Measurements from ENCODE around the gene SAMMSON.
A peak's percentile ranks its signal among the peaks of the same experiment; 100 is the strongest.

The SAMMSON gene

GRCh38 chr3:70010346-70010745 is 10.8 kb downstream of the SAMMSON start:
- no peak for FAIRE-seq
- no peak for DNase-seq (ENCODE audit: low spot score)

- no peak for FAIRE-seq
- DNase-seq (ENCODE audit: low spot score): no peak
Observed at GRCh38 chr3:70011582-70011981, 12.0 kb downstream of the SAMMSON start.

GRCh38 chr3:70020906-70021660 is 21.6 kb downstream of the SAMMSON start:
- no peak for DNase-seq (ENCODE audit: low spot score)
- FAIRE-seq: no peak

GRCh38 chr3:70028361-70028760 is 28.8 kb downstream of the SAMMSON start:
- FAIRE-seq: no peak

GRCh38 chr3:70038693-70039092 is 39.2 kb downstream of the SAMMSON start:
- DNase-seq (ENCODE audit: low spot score) (no peak), FAIRE-seq (no peak)

More at GRCh38 chr3:70028361-70028760, 28.8 kb downstream of the SAMMSON start:
- no peak for DNase-seq (ENCODE audit: low spot score)

GRCh38 chr3:70040386-70040785 is 40.9 kb downstream of the SAMMSON start:
- no peak for DNase-seq (ENCODE audit: low spot score)
- FAIRE-seq: no peak

- DNase-seq (ENCODE audit: low spot score): no peak
- FAIRE-seq: no peak
Observed at GRCh38 chr3:70042641-70043040, 43.1 kb downstream of the SAMMSON start.

GRCh38 chr3:70049761-70050160 is 50.2 kb downstream of the SAMMSON start:
- FAIRE-seq: no peak
- DNase-seq (ENCODE audit: low spot score): no peak

GRCh38 chr3:70053293-70053692 is 53.8 kb downstream of the SAMMSON start:
- no peak for DNase-seq (ENCODE audit: low spot score)
- FAIRE-seq: no peak

GRCh38 chr3:70056081-70056480 is 56.5 kb downstream of the SAMMSON start:
- FAIRE-seq (no peak), DNase-seq (ENCODE audit: low spot score) (no peak)

GRCh38 chr3:70057426-70057825 is 57.9 kb downstream of the SAMMSON start:
- FAIRE-seq: no peak
- DNase-seq (ENCODE audit: low spot score): no peak

- FAIRE-seq (no peak), DNase-seq (ENCODE audit: low spot score) (no peak)
Observed at GRCh38 chr3:70061096-70061495, 61.6 kb downstream of the SAMMSON start.

GRCh38 chr3:70064194-70064779 is 64.8 kb downstream of the SAMMSON start:
- FAIRE-seq (peak; percentile 22), DNase-seq (ENCODE audit: low spot score) (no peak)

GRCh38 chr3:70065696-70066253 is 66.2 kb downstream of the SAMMSON start:
- FAIRE-seq (no peak), DNase-seq (ENCODE audit: low spot score) (no peak)

- FAIRE-seq: no peak
Observed at GRCh38 chr3:70067860-70068521, 68.5 kb downstream of the SAMMSON start.

GRCh38 chr3:70069557-70069956 is 70.0 kb downstream of the SAMMSON start:
- DNase-seq (ENCODE audit: low spot score): no peak
- FAIRE-seq: no peak

More at GRCh38 chr3:70067860-70068521, 68.5 kb downstream of the SAMMSON start:
- no peak for DNase-seq (ENCODE audit: low spot score)

GRCh38 chr3:70071138-70071537 is 71.6 kb downstream of the SAMMSON start:
- DNase-seq (ENCODE audit: low spot score) (no peak), FAIRE-seq (no peak)

GRCh38 chr3:70072180-70072579 is 72.6 kb downstream of the SAMMSON start:
- FAIRE-seq (no peak), DNase-seq (ENCODE audit: low spot score) (no peak)

GRCh38 chr3:70072754-70073153 is 73.2 kb downstream of the SAMMSON start:
- no peak for FAIRE-seq

GRCh38 chr3:70075101-70075500 is 75.6 kb downstream of the SAMMSON start:
- FAIRE-seq (no peak), DNase-seq (ENCODE audit: low spot score) (no peak)

More at GRCh38 chr3:70072754-70073153, 73.2 kb downstream of the SAMMSON start:
- no peak for DNase-seq (ENCODE audit: low spot score)

GRCh38 chr3:70076396-70076795 is 76.9 kb downstream of the SAMMSON start:
- FAIRE-seq: no peak
- no peak for DNase-seq (ENCODE audit: low spot score)

- FAIRE-seq: no peak
- DNase-seq (ENCODE audit: low spot score): no peak
Observed at GRCh38 chr3:70078778-70079177, 79.2 kb downstream of the SAMMSON start.
